Measurements from ENCODE around the gene SUN5.

Gene SUN5

GRCh38 chr20:33026779-33027759, 22.8 kb upstream of the SUN5 start:
- no peak for DNase-seq

GRCh38 chr20:33026072-33026778, 22.0 kb upstream of the SUN5 start:
- no peak for DNase-seq

- no peak for DNase-seq
Measured at GRCh38 chr20:33025318-33025876, 21.2 kb upstream of the SUN5 start.

GRCh38 chr20:33024609-33025317, 20.5 kb upstream of the SUN5 start:
- no peak for DNase-seq

- DNase-seq = no peak
Measured at GRCh38 chr20:33024243-33024560, 20.0 kb upstream of the SUN5 start.

- DNase-seq = no peak
Measured at GRCh38 chr20:33023439-33024242, 19.4 kb upstream of the SUN5 start.

- no peak for DNase-seq
Measured at GRCh38 chr20:33022694-33023438, 18.6 kb upstream of the SUN5 start.

- DNase-seq = no peak
Measured at GRCh38 chr20:33022289-33022688, 18.1 kb upstream of the SUN5 start.

GRCh38 chr20:33021879-33022278, 17.6 kb upstream of the SUN5 start:
- no peak for DNase-seq

GRCh38 chr20:33020278-33021161, 16.3 kb upstream of the SUN5 start:
- no peak for DNase-seq

- DNase-seq = no peak
Measured at GRCh38 chr20:33019465-33020277, 15.4 kb upstream of the SUN5 start.

- no peak for DNase-seq
Measured at GRCh38 chr20:33018169-33018931, 14.1 kb upstream of the SUN5 start.

- no peak for DNase-seq
Measured at GRCh38 chr20:33017542-33017941, 13.3 kb upstream of the SUN5 start.

GRCh38 chr20:33016581-33017109, 12.4 kb upstream of the SUN5 start:
- no peak for DNase-seq

- DNase-seq = no peak
Measured at GRCh38 chr20:33015700-33016580, 11.7 kb upstream of the SUN5 start.

- DNase-seq = no peak
Measured at GRCh38 chr20:33015114-33015484, 10.9 kb upstream of the SUN5 start.

GRCh38 chr20:33014336-33015113, 10.3 kb upstream of the SUN5 start:
- DNase-seq = no peak

All from activated CD8-positive, alpha-beta memory T cell treated with anti-CD3 and anti-CD28 coated beads, Interleukin-2, amount 50 U/mL, for 4 hours (primary cell).